ENCODE data around the gene NTRK2. TPM values are rescaled to one million over a fixed set of nuclear protein-coding genes. Genes with fewer than 3 reads are reported as not detected.

Gene NTRK2
- total RNA-seq, 6 donors from 2014 or later = 0.30 to 16.8 (median 2.6) TPM

DNA sequence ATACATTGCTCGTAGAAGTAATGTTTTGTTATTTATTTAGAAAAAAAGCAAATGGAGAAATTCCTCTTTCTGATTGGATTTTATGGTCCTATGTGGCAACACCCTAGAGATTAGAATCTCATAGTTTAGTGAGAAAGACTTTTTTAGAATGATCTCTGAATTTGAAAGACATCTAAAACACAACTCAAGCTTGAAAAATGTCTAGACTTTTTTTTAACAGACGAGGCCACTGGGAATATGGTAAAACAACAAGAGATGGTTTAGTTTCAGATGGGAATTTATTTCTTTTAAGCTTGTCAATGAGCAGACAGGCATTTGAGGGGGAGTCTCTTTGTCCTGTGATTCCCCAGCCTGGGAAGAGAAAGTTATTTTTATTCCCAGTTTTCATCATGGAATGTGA, 122.1 kb downstream of the NTRK2 start:
- TF ChIP-seq, protein P1, sequence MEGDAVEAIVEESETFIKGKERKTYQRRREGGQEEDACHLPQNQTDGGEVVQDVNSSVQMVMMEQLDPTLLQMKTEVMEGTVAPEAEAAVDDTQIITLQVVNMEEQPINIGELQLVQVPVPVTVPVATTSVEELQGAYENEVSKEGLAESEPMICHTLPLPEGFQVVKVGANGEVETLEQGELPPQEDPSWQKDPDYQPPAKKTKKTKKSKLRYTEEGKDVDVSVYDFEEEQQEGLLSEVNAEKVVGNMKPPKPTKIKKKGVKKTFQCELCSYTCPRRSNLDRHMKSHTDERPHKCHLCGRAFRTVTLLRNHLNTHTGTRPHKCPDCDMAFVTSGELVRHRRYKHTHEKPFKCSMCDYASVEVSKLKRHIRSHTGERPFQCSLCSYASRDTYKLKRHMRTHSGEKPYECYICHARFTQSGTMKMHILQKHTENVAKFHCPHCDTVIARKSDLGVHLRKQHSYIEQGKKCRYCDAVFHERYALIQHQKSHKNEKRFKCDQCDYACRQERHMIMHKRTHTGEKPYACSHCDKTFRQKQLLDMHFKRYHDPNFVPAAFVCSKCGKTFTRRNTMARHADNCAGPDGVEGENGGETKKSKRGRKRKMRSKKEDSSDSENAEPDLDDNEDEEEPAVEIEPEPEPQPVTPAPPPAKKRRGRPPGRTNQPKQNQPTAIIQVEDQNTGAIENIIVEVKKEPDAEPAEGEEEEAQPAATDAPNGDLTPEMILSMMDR (IDR thresholded peaks at IDR 0.05) = no peak
- TF ChIP-seq POLR2A (IDR thresholded peaks at IDR 0.05) = no peak
- no peak for TF ChIP-seq EP300 (IDR thresholded peaks at IDR 0.05)
- TF ChIP-seq POLR2AphosphoS5 (IDR thresholded peaks at IDR 0.05) = no peak
- H3K36me3 ChIP-seq = no peaks in the 10 kb centered on the region
- 82 to 83% methylated on average over 2 of the region's 2 CpGs for WGBS, 2 donors
- DNase-seq (no peak), ATAC-seq (ENCODE audit: low FRiP score in 2 of 2) (no peak)
- H3K4me3 ChIP-seq = no peak overlapping the region
- H3K4me1 ChIP-seq = peaks cover 0 to 6% (median 0%) of the 10 kb centered on the region in 4 donors
- no peaks in the 10 kb centered on the region for H3K9me3 ChIP-seq
- no peaks in the 10 kb centered on the region for H3K27me3 ChIP-seq
- no peak overlapping the region for H3K27ac ChIP-seq

DNA sequence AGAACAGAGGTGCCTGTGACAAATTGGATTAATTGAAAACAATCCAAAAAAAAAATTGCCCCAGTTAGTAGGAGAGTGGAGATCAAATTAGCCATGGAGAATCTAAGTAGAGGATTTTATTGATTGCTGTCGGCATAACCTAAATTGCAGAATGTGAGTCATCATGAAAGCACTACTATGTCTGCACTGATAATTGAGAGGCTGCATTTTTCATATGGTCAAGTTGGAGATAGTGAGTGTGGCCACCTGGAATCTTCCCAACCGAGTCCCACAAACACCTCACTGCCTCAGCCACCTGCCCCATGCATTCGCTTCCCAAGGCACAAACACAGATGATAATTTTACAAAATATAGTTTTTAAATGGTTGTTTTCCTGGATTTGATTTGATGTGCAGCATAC, 123.7 kb downstream of the NTRK2 start:
- TF ChIP-seq POLR2A (IDR thresholded peaks at IDR 0.05) = no peak
- TF ChIP-seq, protein P1 (IDR thresholded peaks at IDR 0.05) = no peak
- TF ChIP-seq POLR2AphosphoS5 (IDR thresholded peaks at IDR 0.05) = no peak
- TF ChIP-seq EP300 (IDR thresholded peaks at IDR 0.05) = no peak

DNA sequence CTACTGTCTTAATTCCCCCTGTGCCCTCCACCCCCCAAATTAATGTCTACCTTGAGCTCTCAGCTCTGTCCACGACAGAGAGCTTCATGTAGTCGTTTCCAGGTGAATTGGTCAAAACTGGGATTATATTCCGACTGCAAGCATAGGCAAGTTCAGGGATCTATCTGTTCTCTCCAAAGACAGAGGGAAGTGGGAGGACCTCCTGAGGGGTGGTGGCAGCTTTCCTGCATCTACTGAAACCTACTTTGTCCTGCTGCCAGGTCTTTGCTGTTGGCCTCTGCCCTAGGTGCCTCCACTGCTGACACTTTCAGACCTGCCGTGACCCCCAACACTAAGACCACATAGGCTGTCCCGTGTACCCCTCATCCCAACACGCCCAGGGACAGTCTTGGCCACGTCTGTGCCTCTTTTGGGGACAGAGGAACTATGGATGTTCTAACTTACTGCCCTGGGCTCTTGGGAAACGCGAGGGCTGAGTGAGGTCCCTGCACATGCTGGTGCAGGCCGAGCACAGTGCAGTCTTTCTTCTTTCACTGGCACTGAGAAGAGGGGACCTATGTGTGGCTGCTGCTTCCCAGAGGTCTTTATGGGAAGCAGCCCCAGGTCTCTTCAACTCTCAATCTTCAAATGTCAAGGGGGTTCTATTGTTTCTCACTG, 125.6 kb downstream of the NTRK2 start:
- TF ChIP-seq, protein P1 (IDR thresholded peaks at IDR 0.05) = no peak
- no peak for TF ChIP-seq EP300 (IDR thresholded peaks at IDR 0.05)
- no peak for TF ChIP-seq POLR2A (IDR thresholded peaks at IDR 0.05)
- no peak for TF ChIP-seq POLR2AphosphoS5 (IDR thresholded peaks at IDR 0.05)
- DNase-seq (no peak), ATAC-seq (ENCODE audit: low FRiP score in 2 of 2) (no peak)
- Histone ChIP-seq H3K27me3 (no peaks in the 10 kb centered on the region), H3K4me1 (no peaks in the 10 kb centered on the region), H3K9me3 (no peaks in the 10 kb centered on the region), H3K36me3 (no peaks in the 10 kb centered on the region), H3K27ac (no peak overlapping the region), H3K4me3 (no peak overlapping the region)
- 74 to 87% methylated on average over 10 of the region's 10 CpGs for WGBS, 2 donors

More for the DNA sequence above, 123.7 kb downstream of the NTRK2 start:
- H3K9me3 ChIP-seq = no peaks in the 10 kb centered on the region
- H3K27me3 ChIP-seq = no peaks in the 10 kb centered on the region
- no peaks in the 10 kb centered on the region for H3K36me3 ChIP-seq
- peaks cover 0 to 6% (median 0%) of the 10 kb centered on the region in 4 donors for H3K4me1 ChIP-seq
- no peak overlapping the region for H3K4me3 ChIP-seq
- ATAC-seq (ENCODE audit: low FRiP score in 2 of 2) = no peak
- no peak overlapping the region for H3K27ac ChIP-seq
- WGBS, 2 donors = 92 to 97% methylated on average over 3 of the region's 3 CpGs
- DNase-seq = no peak

DNA sequence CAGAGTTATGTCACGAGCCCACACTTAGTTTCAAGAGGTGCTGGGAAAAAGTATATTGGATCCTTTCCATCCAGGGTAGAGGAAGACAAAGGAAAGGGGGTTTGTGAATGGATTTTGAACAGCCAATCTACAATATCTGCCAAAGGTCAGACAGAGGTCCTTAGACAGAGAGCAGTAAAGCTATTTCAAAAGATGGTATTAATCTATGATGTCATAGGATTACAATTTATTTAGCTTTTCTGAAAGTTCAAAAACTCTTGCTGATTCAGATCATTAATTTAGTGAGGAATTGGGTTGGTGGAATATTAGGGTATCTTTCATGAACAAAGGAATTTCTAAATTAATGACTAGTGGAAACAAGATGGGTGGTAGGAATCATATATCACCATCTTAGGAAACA, 126.9 kb downstream of the NTRK2 start:
- Histone ChIP-seq H3K36me3 (no peaks in the 10 kb centered on the region), H3K27ac (no peak overlapping the region), H3K4me1 (no peaks in the 10 kb centered on the region), H3K9me3 (no peaks in the 10 kb centered on the region), H3K4me3 (no peak overlapping the region), H3K27me3 (no peaks in the 10 kb centered on the region)
- 92% methylated on average over 1 of the region's 1 CpG for WGBS, 2 donors
- ATAC-seq (ENCODE audit: low FRiP score in 2 of 2) (no peak), DNase-seq (no peak)
- TF ChIP-seq EP300 (IDR thresholded peaks at IDR 0.05) = no peak
- no peak for TF ChIP-seq POLR2AphosphoS5 (IDR thresholded peaks at IDR 0.05)
- no peak for TF ChIP-seq POLR2A (IDR thresholded peaks at IDR 0.05)
- TF ChIP-seq, protein P1 (IDR thresholded peaks at IDR 0.05) = no peak

DNA sequence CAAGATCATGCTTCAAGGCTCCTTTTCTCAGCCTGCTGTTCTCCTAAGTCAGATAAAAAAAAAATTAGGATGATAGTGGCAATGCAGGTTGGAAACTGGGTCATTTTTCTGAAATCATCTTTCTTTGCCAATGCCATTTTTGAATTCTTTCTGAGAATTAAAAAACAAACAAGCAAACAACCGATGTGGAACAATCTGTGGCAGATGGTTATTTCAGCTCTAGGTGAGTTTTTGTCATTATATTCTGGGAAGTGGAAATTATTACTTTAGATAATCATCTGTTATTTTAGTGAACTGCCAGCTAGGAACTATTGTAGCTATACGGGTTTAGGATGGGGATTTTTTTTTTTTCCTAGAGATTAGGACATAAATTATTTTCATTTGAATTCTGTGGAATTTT, 129.7 kb downstream of the NTRK2 start:
- Histone ChIP-seq H3K27me3 (no peaks in the 10 kb centered on the region), H3K9me3 (no peaks in the 10 kb centered on the region), H3K36me3 (no peaks in the 10 kb centered on the region), H3K4me1 (no peaks in the 10 kb centered on the region), H3K4me3 (no peak overlapping the region), H3K27ac (no peak overlapping the region)
- TF ChIP-seq, protein P1 (IDR thresholded peaks at IDR 0.05) = no peak
- TF ChIP-seq POLR2A (IDR thresholded peaks at IDR 0.05) (no peak), POLR2AphosphoS5 (IDR thresholded peaks at IDR 0.05) (no peak), EP300 (IDR thresholded peaks at IDR 0.05) (no peak)
- ATAC-seq (ENCODE audit: low FRiP score in 2 of 2) = no peak
- 45 to 58% methylated on average over 2 of the region's 2 CpGs for WGBS, 2 donors
- no peak for DNase-seq

Data from upper lobe of left lung (tissue), 6 donors.